GM19324 (cell line): ENCODE data around the gene CD69.

ENCODE experiments used
- ATAC-seq: cut with Tn5 transposase; IDR thresholded peaks from one replicate; pipeline ENCODE4 v1.9.1; 2021; ENCODE audit warnings: mild to moderate bottlenecking, moderate library complexity; ENCODE audit not compliant: unreplicated experiment, low FRiP score

Gene CD69

GRCh38 chr12:9760699-9761418 lies at the start of gene CD69:
Gene CD69, minus strand, starts transcription at chr12:9760901. Its CDS starts 81 bp downstream, at chr12:9760820.
- ATAC-seq = no peak

GRCh38 chr12:9809866-9810265 lies 49.2 kb upstream of the CD69 start:
- ATAC-seq = no peak

DNA sequence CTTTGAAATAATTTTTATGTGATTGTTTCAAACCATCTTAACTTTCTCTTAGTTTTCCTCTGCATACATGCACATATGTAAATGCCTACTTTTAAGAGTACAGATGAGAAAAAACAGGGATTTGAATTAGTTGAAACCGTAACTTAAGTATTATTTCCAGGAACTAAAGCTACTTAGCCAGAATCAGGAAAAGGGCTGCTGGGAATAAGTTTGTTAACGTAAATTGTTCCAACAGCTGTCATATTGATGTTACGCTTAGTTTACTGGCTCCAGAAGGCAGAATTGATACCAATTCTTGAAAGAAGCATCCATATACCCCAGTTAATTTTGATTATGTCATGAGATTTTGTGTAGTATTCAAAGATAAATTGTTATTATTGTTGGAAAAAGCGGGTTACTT lies 48.6 kb upstream of the CD69 start:
- ATAC-seq = no peak

DNA sequence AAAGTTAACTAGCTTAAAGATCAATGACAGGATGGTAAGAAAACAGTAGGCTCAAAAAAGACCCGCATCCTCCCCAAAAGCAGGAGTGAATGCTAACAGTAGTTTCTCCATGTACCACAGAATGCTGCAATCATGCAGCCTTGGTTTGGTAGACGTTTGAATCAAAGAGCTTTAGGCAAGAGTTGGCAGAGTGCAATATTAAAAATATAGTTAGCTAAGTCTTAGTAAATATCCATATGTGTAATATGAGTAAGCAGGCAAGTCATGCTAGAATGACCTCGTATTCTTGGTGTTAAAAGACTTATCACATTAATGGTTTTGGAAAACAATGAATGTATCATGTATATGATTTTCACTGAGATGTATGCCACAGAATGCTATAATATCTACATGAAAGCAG lies 47.8 kb upstream of the CD69 start:
- no peak for ATAC-seq

GRCh38 chr12:9806714-9807113 lies 46.0 kb upstream of the CD69 start:
- ATAC-seq = no peak

DNA sequence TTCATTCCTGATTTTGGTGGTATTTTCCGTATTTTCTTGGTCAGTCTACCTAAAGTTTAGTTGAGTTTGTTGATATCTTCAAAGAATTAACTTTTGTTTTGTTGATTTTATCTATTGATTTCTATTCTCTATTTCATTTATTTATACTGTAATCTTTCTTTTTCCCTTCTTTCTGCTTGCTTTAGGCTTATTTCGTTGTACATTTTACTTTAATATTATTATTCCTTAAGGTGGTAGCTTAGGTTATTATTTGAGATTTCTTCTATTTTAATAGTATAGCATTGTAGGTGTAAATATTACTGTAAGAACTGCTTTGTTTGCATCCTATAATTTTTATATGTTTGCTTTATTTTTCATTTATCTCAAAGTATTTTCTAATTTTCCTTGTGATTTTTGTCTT lies 45.2 kb upstream of the CD69 start:
- no peak for ATAC-seq

- ATAC-seq = no peak
Measured at GRCh38 chr12:9799961-9800360, 39.3 kb upstream of the CD69 start.

DNA sequence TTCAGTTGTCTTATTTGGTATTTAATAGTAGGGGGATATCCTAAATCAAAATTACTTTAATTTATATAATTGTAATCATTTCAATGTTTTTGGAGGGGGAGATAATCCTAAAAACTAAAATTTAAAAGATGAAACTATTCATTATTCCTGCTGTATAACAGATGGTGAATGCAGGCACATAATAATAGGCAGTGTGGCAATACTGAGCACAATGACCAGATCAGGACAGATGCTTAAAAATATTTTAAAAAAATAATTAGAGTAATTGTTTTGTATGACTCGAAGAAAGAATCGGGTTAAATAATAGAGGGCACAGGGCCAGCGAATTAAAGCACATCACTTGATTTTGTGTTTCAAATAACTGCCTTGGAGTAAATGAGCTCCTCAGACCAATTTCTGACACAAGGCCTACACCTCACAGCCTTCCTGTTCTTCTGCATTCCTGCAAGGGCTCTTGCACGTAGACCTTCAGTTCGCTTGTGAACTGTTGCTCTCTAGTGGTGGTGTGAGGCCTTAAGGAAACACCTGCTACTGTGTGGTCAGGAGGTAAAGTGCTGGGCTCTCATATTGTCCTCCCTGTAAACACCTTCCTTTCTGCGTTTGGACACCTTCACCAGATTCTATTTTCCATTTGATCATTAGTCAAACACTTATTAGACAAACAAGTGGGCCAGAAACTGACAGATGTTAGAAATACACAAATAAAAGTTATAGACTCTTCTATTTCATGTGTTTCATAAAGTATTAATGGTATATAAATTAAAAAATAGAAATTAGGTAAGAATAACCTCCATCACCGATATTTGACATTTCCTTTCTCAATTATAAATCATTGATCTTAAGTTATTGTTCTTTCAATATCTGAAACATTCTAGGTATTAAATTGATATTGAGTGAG lies 37.3 kb upstream of the CD69 start:
- ATAC-seq = peak; percentile 90

- no peak for ATAC-seq
Measured at GRCh38 chr12:9796971-9797370, 36.3 kb upstream of the CD69 start.

DNA sequence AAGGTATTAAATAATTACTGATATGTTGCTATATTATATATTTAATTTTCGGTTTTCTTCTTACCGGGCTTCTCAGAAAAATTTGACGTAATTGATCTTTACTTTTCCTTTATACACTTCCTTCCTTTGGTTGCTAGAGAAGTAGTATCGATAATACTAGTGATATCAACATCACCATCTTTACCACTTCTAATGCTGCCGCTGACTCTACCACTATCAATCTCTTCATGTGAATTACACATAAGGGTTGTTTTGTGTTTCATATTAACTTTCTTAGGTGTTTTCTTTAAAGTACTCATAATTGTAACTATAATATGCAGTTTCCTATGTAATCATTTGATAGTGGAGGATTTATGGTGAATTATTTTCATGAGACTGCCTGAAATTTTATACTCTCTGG lies 35.6 kb upstream of the CD69 start:
- no peak for ATAC-seq

GRCh38 chr12:9795945-9796344 lies 35.2 kb upstream of the CD69 start:
- no peak for ATAC-seq

DNA sequence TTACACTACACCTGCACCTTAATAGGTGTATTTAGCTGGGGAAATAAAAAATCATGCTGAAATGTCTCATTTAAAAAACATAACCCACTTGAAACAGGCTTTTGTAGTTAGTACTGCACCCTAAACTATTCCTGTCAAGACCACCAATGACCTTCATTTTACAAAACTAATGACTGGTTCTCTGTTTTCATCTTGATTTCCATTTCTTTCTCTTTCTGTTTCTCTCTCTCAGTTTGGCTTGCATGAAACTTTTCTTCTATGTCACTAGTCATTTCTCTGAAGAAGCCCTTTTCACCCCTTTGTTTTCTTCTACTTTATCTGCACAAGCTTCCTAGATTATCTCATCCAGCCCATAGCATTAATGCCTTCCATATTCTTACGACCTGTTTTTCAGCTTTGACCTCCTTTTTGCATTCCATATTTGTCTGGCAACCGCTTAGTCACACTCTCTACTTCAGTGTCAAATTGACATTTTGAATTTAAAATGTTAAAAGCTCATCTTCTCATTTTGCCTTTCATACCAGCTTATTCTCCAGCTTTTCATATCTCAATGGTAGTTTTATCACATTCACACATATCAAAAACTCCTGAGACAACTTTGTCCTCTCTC lies 33.9 kb upstream of the CD69 start:
- no peak for ATAC-seq

- ATAC-seq = no peak
Measured at GRCh38 chr12:9793779-9794395, 33.2 kb upstream of the CD69 start.

DNA sequence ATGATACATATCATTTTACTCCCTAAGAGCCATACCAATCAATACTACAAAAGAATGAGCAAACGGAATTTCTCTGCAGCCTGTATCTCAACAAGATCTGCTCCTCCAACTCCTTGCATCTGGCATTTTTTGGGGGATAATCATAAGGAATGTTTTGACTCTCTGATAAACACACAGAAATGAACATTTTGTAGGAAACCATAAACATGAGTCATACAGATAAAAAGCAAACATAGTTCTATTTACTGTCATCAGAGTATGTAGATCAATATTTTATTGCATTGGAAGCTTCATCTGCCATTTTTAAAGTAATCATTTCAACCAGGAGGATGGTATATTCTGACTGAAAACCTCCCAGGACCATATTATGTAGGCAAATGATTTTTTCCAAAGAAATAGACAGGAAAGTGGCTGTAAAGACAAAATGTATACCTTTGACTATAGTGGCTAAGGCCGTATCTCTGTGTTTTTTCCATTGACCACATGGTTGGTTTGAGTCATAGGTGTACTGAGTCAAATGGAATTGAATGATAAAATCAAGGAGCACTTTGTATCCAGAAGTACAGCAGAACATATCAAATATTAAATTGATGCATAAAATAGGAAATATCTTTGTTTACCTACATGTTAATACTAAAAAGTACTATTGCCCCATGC lies 32.4 kb upstream of the CD69 start:
- no peak for ATAC-seq

GRCh38 chr12:9792185-9792900 lies 31.6 kb upstream of the CD69 start:
- ATAC-seq = no peak

DNA sequence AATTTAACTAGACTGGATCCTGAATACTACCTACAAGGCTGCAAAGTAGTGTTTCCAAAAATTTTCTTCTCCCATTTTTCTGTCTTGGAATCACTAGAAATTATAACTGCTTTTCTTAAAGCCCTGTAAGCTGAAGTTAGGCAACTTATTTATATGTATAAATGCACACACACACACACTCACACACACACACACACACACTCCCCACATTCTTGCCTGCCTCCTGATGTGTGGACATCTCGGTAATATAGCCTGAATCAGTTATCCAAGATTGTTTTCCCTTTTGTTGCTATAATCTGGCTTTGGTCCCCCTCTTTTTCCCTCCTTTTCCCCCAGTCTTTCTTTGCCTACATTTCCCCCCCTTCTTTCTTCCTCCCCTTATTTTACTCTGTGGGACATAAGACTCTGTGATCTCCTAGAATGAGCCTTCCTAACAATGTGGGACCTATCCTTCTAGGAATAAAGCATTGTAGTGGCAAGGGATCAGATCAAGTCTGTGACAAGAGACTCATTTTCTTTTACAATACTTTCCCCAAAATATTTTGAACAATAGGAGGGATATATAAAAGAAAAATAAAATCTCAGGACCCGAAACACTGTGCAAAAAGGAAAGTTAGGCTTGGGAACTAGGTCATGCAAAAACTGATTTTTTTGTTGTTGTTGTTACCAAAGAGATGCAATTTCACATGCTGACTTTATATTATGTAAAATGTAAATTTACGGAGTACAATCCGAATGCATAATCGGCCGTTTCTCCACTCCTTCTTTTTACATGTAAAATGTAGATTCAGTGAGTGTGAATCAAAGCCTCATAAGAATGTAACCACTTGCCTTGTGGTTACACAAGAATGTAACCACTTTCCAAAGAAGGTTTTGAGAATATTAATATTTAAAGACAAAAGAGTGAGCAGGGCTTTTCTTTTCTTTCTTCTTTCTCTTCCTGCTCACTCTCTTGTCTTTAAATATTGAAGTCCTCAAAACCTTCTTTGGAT lies 26.3 kb upstream of the CD69 start:
- ATAC-seq = no peak

GRCh38 chr12:9784816-9785215 lies 24.1 kb upstream of the CD69 start:
- ATAC-seq = no peak

GRCh38 chr12:9784326-9784725 lies 23.6 kb upstream of the CD69 start:
- no peak for ATAC-seq
